Endodermal cell (in vitro differentiated cells): ENCODE measurements around the gene MAP10. TPM values are rescaled to one million over a fixed set of nuclear protein-coding genes. Genes with fewer than 3 reads are reported as not detected.

Experiments used
- DNase-seq: peaks from one replicate; pipeline ENCODE4 v3.0.0-alpha.2; 2017
- H3K27ac ChIP-seq: 2 replicates; pipeline ENCODE4 v1.5.1; 2013; ENCODE audit warnings: mild to moderate bottlenecking, low read depth, low read length, moderate library complexity
- H3K27me3 ChIP-seq: 2 replicates; pipeline ENCODE4 v1.6.1; 2013; ENCODE audit warnings: mild to moderate bottlenecking, low read length, moderate library complexity; ENCODE audit not compliant: insufficient read depth, control insufficient read depth, poor library complexity, severe bottlenecking
- H3K36me3 ChIP-seq: 2 replicates; pipeline ENCODE4 v1.7.0; 2013; ENCODE audit warnings: mild to moderate bottlenecking, low read length, moderate library complexity; ENCODE audit not compliant: control insufficient read depth, insufficient read depth
- H3K4me1 ChIP-seq: one replicate; pipeline ENCODE4 v1.7.0; 2013; ENCODE audit warnings: low read length; ENCODE audit not compliant: control insufficient read depth, insufficient read depth
- H3K4me3 ChIP-seq: 2 replicates; pipeline ENCODE4 v1.5.1; 2013; ENCODE audit warnings: mild to moderate bottlenecking, low read length, moderate library complexity
- H3K9ac ChIP-seq: 2 replicates; pipeline ENCODE4 v1.6.1; 2013; ENCODE audit warnings: mild to moderate bottlenecking, low read length, moderate library complexity; ENCODE audit not compliant: poor library complexity, severe bottlenecking; ENCODE audit errors: extremely low read depth
- H3K9me3 ChIP-seq: 2 replicates; pipeline ENCODE4 v1.6.1; 2013; ENCODE audit warnings: mild to moderate bottlenecking, low read length, moderate library complexity; ENCODE audit not compliant: control insufficient read depth
- H3K27ac Mint-ChIP-seq: 2 replicates; pipeline ENCODE4 v1.8.0; 2020; ENCODE audit warnings: mixed read lengths
- H3K27me3 Mint-ChIP-seq: 2 replicates; pipeline ENCODE4 v1.8.0; 2021; ENCODE audit warnings: mild to moderate bottlenecking, mixed read lengths; ENCODE audit not compliant: insufficient read depth
- H3K36me3 Mint-ChIP-seq: 2 replicates; pipeline ENCODE4 v1.8.0; 2020; ENCODE audit warnings: low read depth, mixed read lengths
- H3K4me1 Mint-ChIP-seq: 2 replicates; pipeline ENCODE4 v1.8.0; 2020; ENCODE audit warnings: mixed read lengths
- H3K4me3 Mint-ChIP-seq: 2 replicates; pipeline ENCODE4 v1.8.0; 2020; ENCODE audit warnings: mild to moderate bottlenecking, moderate library complexity, mixed read lengths
- H3K9me3 Mint-ChIP-seq: 2 replicates; pipeline ENCODE4 v1.8.0; 2020; ENCODE audit warnings: mild to moderate bottlenecking, mixed read lengths
- CTCF ChIP-seq: fragments of 200-600 bp; sonication (generic); conservative IDR thresholded peaks from 2 replicates; pipeline ENCODE4 v1.5.0; 2021; ENCODE audit warnings: antibody characterized with exemption, mild to moderate bottlenecking
- whole genome bisulfite sequencing, 2 experiments: methylation state at CpG; one replicate each; pipeline versions ENCODE4 v1.1.5 to v1.1.7; 2013; ENCODE audit warnings: missing lambda C conversion rate in 2 of 2, mixed read lengths in 1 of 2; ENCODE audit not compliant: insufficient coverage in 1 of 2, insufficient read length in 1 of 2; 5-methylcytosine and 5-hydroxymethylcytosine counted together
- long read RNA-seq, 4 experiments: library from polyadenylated mRNA in 2 of 4; library from RNA in 1 of 4; library from capped mRNA in 1 of 4; stranded (forward) in 3 of 4; unstranded in 1 of 4; transcript quantifications; one replicate each; pipeline ENCODE4 v2.0.0, GENCODE V29; 2020 to 2021; ENCODE audit warnings: inconsistent platforms in 1 of 4
- polyA plus RNA-seq, 2 experiments: library from polyadenylated mRNA; stranded (reverse); fragments of 50-300 nt; gene quantifications; one replicate each; pipeline ENCODE4 v1.2.3, GENCODE V29; 2013
- total RNA-seq, 2 donors: library from RNA; stranded (reverse); fragmentation: NEBNext Ultra II Directional in 1 of 2; extraction: Animal tissue kit (Norgen Biotek cat#: 25700) in 1 of 2; gene quantifications; 2 replicates in 1 of 2; 3 replicates in 1 of 2; pipeline ENCODE4 v1.2.1, GENCODE V29; 2021

MAP10 gene
- 1 to 10 TPM; 2.9 to 3.9 TPM for total RNA-seq
- 3.1 TPM for polyA plus RNA-seq (2013, experiment 1 of 2)
- 3.3 TPM for polyA plus RNA-seq (2013, experiment 2 of 2)
- long read RNA-seq, experiment 1, partial matches to known transcripts, result 0 of 1 reads
- long read RNA-seq, experiment 1, other reads (novel, unspliced or antisense), result 0 of 1 reads
- long read RNA-seq, experiment 2, transcript MAP10-201 (1 exons, 3,516 nt), result major isoform, 6 of 6 reads
- long read RNA-seq, experiment 2, partial matches to known transcripts, result 0 of 6 reads
- long read RNA-seq, experiment 2, other reads (novel, unspliced or antisense), result 0 of 6 reads
- long read RNA-seq, experiment 3, transcript MAP10-201 (1 exons, 3,516 nt), result major isoform, 23 of 23 reads
- long read RNA-seq, experiment 3, partial matches to known transcripts, result 0 of 23 reads
- long read RNA-seq, experiment 3, other reads (novel, unspliced or antisense), result 0 of 23 reads
- long read RNA-seq, experiment 4, partial matches to known transcripts, result 0 of 1 reads
- long read RNA-seq, experiment 4, other reads (novel, unspliced or antisense), result 0 of 1 reads

DNA sequence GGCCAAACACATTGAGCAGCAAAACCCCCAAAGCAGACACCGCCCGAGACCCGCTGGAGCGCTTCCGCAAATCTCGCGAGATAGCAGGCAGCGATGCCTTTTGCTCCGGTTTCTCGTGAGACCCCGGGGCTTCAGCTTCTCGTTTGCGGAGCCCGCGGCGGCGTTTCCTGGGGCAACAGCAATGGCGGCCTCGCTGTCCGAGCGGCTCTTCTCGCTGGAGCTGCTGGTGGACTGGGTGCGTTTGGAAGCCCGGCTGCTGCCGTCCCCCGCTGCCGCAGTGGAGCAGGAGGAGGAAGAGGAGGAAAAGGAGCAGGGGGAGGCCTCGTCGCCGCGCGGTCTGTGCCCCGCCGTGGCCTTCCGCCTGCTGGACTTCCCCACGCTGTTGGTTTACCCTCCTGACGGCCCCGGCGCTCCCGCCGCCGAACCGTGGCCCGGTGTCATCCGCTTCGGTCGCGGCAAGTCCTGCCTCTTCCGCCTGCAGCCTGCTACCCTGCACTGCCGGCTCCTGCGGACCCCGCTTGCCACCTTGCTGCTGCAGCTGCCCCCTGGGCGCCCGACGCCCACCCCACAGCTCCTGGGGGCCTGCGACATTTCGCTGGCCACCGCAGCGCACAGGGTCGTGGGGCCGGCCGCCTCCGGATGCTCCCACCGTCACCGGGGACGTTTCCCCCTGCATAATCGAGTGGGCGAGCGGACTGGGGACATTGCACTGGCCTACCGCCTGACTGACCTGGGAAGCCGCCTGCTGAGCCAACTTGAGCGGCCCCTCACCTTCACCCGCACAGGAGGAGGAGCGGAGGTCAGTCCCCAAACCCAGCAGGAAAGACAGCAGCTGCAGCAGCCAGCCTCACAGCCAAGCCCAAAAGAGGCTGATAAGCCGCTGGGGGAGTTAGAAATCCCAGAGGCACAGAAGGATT lies at the start of gene MAP10:
TSS of gene MAP10 (plus strand) at position 148 of the 917 bp plus-strand sequence. CDS start at position 182, 34 bp downstream.
- no peaks in the 10 kb centered on the region for H3K9me3 ChIP-seq
- Mint-ChIP-seq H3K27ac (peak within 1 kb of the TSS; percentile 89), H3K27me3 (no peaks in the 10 kb centered on the region), H3K4me1 (peaks cover 9% of the 10 kb centered on the region), H3K4me3 (peak within 1 kb of the TSS; percentile 70), H3K36me3 (no peaks in the 10 kb centered on the region), H3K9me3 (peaks cover 7% of the 10 kb centered on the region)
- peak; percentile 92 for DNase-seq
- H3K4me3 ChIP-seq, result peak within 1 kb of the TSS; percentile 81
- H3K4me1 ChIP-seq, result no peaks in the 10 kb centered on the region
- H3K36me3 ChIP-seq, result no peaks in the 10 kb centered on the region
- TF ChIP-seq CTCF, result no peak
- H3K9ac ChIP-seq, result peak within 1 kb of the TSS; percentile 79
- WGBS, 2 experiments, result 4 to 23% methylated on average over 17 to 75 of the region's 75 CpGs
- peak within 1 kb of the TSS; percentile 19 for H3K27ac ChIP-seq
- H3K27me3 ChIP-seq, result no peaks in the 10 kb centered on the region

DNA sequence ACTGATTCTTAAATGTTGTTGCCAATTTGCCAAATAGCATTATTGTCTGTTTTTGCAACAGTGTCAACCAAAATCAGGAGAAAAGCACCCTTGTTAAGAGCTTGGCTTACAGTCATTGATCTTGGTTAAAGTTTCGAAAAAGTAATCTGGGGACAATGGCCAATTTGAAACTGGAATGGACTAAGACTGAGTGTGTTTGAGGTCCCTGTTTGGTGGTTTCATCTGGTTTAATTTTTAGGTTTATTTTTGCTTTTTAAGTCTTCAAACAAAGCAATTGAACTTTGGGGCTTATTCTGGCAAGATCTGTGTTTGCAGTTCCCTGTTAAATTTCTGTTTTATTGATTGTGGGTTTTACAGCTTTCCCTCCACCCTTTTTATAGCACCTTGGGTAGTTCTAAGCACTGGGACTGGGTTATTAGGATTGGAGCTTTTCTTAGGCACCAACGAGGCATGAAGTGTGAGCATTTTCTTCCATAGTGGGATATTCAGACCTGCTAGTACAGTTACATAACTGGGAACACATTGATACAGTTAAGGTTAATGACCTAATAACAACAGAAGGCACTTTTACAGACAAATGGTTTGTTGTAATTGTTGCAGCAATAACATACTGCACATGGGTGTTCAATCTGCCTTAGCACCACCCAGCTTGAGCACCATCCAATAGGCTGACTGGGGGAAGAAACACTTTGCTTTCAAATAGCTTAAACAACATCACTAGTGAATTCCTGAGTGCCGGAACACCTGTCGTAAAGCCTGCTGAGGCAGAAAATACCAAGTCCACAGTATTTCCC lies 40.6 kb upstream of the MAP10 start:
- Mint-ChIP-seq H3K27me3 (no peaks in the 10 kb centered on the region), H3K4me1 (peaks cover 11% of the 10 kb centered on the region), H3K4me3 (no peak overlapping the region), H3K36me3 (no peaks in the 10 kb centered on the region), H3K9me3 (peaks cover 17% of the 10 kb centered on the region), H3K27ac (no peak overlapping the region)
- 90 to 93% methylated on average over 3 to 4 of the region's 4 CpGs for WGBS, 2 experiments
- Histone ChIP-seq H3K9ac (no peak overlapping the region), H3K27me3 (no peaks in the 10 kb centered on the region), H3K9me3 (peaks cover 19% of the 10 kb centered on the region), H3K4me3 (no peak overlapping the region), H3K36me3 (no peaks in the 10 kb centered on the region), H3K27ac (no peak overlapping the region), H3K4me1 (no peaks in the 10 kb centered on the region)
- TF ChIP-seq CTCF, result no peak
- DNase-seq, result no peak

- Histone ChIP-seq H3K27ac (no peak overlapping the region), H3K9me3 (peaks cover 19% of the 10 kb centered on the region), H3K27me3 (no peaks in the 10 kb centered on the region), H3K4me3 (no peak overlapping the region), H3K4me1 (no peaks in the 10 kb centered on the region), H3K36me3 (no peaks in the 10 kb centered on the region), H3K9ac (no peak overlapping the region)
- Mint-ChIP-seq H3K27me3 (no peaks in the 10 kb centered on the region), H3K27ac (no peak overlapping the region), H3K4me3 (no peak overlapping the region), H3K36me3 (no peaks in the 10 kb centered on the region), H3K4me1 (peaks cover 20% of the 10 kb centered on the region), H3K9me3 (peaks cover 17% of the 10 kb centered on the region)
- 86 to 94% methylated on average over 5 to 6 of the region's 6 CpGs for whole genome bisulfite sequencing, 2 experiments
- no peak for TF ChIP-seq CTCF
- no peak for DNase-seq
These were observed 39.7 kb upstream of the MAP10 start for GRCh38 chr1:232765542-232765941.
